Measurements from ENCODE around the gene RRP1. TPM values are rescaled to one million over a fixed set of nuclear protein-coding genes. Genes with fewer than 3 reads are reported as not detected.

RRP1 gene
- total RNA-seq, 1 experiment from 2014 or later, result 76.4 TPM

GRCh38 chr21:43794857-43795256 is 5.5 kb downstream of the RRP1 start:
- TF ChIP-seq EZH2phosphoT487 (IDR thresholded peaks at IDR 0.05; ENCODE audit: borderline replicate concordance, low read length) (no peak), EZH2 (IDR thresholded peaks at IDR 0.05; ENCODE audit: low read length, unreplicated experiment) (no peak), CTCF (conservative IDR thresholded peaks at IDR 0.05; ENCODE audit: low read depth, low read length) (no peak)

GRCh38 chr21:43797415-43797814 is 8.0 kb downstream of the RRP1 start:
- TF ChIP-seq EZH2 (IDR thresholded peaks at IDR 0.05; ENCODE audit: low read length, unreplicated experiment) (no peak), EZH2phosphoT487 (IDR thresholded peaks at IDR 0.05; ENCODE audit: borderline replicate concordance, low read length) (no peak), CTCF (conservative IDR thresholded peaks at IDR 0.05; ENCODE audit: low read depth, low read length) (no peak)
- Histone ChIP-seq H3K4me3 (ENCODE audit: low read length) (no peak overlapping the region), H3K79me2 (ENCODE audit: low read length) (peaks cover 39% of the 10 kb centered on the region), H3K4me1 (ENCODE audit: insufficient read depth, low read length) (no peaks in the 10 kb centered on the region), H3K4me2 (ENCODE audit: low read length) (no peak overlapping the region), H3K36me3 (ENCODE audit: low read depth, low read length) (peaks cover 90% of the 10 kb centered on the region), H4K20me1 (ENCODE audit: low read length) (peaks cover 19% of the 10 kb centered on the region), H2AFZ (ENCODE audit: low read length) (no peak overlapping the region), H3F3A (ENCODE audit: low read length, unreplicated experiment) (no peaks in the 10 kb centered on the region), H3K9me3 (ENCODE audit: low read length) (no peaks in the 10 kb centered on the region), H3K9me2 (replicated peaks; ENCODE audit: low read length) (no peaks in the 10 kb centered on the region), H3K9ac (ENCODE audit: low read length) (no peak overlapping the region), H3K27ac (ENCODE audit: low read length) (no peak overlapping the region), H3K27me3 (ENCODE audit: low read length) (no peaks in the 10 kb centered on the region)
- ATAC-seq (no peak), DNase-seq (no peak)
- BruUV-seq (replicated peaks), result no TSS peak
- POLR2A ChIA-PET (ENCODE audit: unreplicated experiment), result no interaction called here
- CTCF ChIA-PET, result no interaction called here
- intact Hi-C loops (cut with micrococcal nuclease), result no loop called here

More at GRCh38 chr21:43794857-43795256, 5.5 kb downstream of the RRP1 start:
- Histone ChIP-seq H4K20me1 (ENCODE audit: low read length) (peaks cover 33% of the 10 kb centered on the region), H3K27me3 (ENCODE audit: low read length) (no peaks in the 10 kb centered on the region), H3K27ac (ENCODE audit: low read length) (no peak overlapping the region), H2AFZ (ENCODE audit: low read length) (no peak overlapping the region), H3K9me2 (replicated peaks; ENCODE audit: low read length) (no peaks in the 10 kb centered on the region), H3K4me3 (ENCODE audit: low read length) (no peak overlapping the region), H3K4me2 (ENCODE audit: low read length) (no peak overlapping the region), H3K4me1 (ENCODE audit: insufficient read depth, low read length) (peaks cover 9% of the 10 kb centered on the region), H3K9me3 (ENCODE audit: low read length) (no peaks in the 10 kb centered on the region), H3K9ac (ENCODE audit: low read length) (no peak overlapping the region), H3K79me2 (ENCODE audit: low read length) (peaks cover 65% of the 10 kb centered on the region), H3K36me3 (ENCODE audit: low read depth, low read length) (peaks cover 87% of the 10 kb centered on the region), H3F3A (ENCODE audit: low read length, unreplicated experiment) (no peaks in the 10 kb centered on the region)
- ATAC-seq (no peak), DNase-seq (no peak)
- ChIA-PET CTCF (no interaction called here), POLR2A (ENCODE audit: unreplicated experiment) (no interaction called here)
- BruUV-seq (replicated peaks), result no TSS peak
- intact Hi-C loops (cut with micrococcal nuclease), result no loop called here

GRCh38 chr21:43797925-43798715 is 8.7 kb downstream of the RRP1 start:
- Histone ChIP-seq H3K4me2 (ENCODE audit: low read length) (no peak overlapping the region), H3F3A (ENCODE audit: low read length, unreplicated experiment) (no peaks in the 10 kb centered on the region), H3K27ac (ENCODE audit: low read length) (no peak overlapping the region), H3K9ac (ENCODE audit: low read length) (no peak overlapping the region), H3K9me2 (replicated peaks; ENCODE audit: low read length) (no peaks in the 10 kb centered on the region), H3K9me3 (ENCODE audit: low read length) (no peaks in the 10 kb centered on the region), H4K20me1 (ENCODE audit: low read length) (peaks cover 20% of the 10 kb centered on the region), H3K36me3 (ENCODE audit: low read depth, low read length) (peaks cover 90% of the 10 kb centered on the region), H2AFZ (ENCODE audit: low read length) (no peak overlapping the region), H3K79me2 (ENCODE audit: low read length) (peaks cover 32% of the 10 kb centered on the region), H3K4me3 (ENCODE audit: low read length) (no peak overlapping the region), H3K27me3 (ENCODE audit: low read length) (no peaks in the 10 kb centered on the region), H3K4me1 (ENCODE audit: insufficient read depth, low read length) (no peaks in the 10 kb centered on the region)
- no peak for DNase-seq
- TF ChIP-seq CTCF (conservative IDR thresholded peaks at IDR 0.05; ENCODE audit: low read depth, low read length) (no peak), EZH2 (IDR thresholded peaks at IDR 0.05; ENCODE audit: low read length, unreplicated experiment) (no peak), EZH2phosphoT487 (IDR thresholded peaks at IDR 0.05; ENCODE audit: borderline replicate concordance, low read length) (no peak)
- ATAC-seq, result no peak
- ChIA-PET POLR2A (ENCODE audit: unreplicated experiment) (no interaction called here), CTCF (no interaction called here)
- intact Hi-C loops (cut with micrococcal nuclease), result no loop called here
- no TSS peak for BruUV-seq (replicated peaks)
